Testis (tissue), 3 donors: ENCODE measurements around the gene AMZ1. TPM values are rescaled to one million over a fixed set of nuclear protein-coding genes. Genes with fewer than 3 reads are reported as not detected.

Experiments used
- DNase-seq: peaks from one replicate; pipeline ENCODE4 v3.0.0-alpha.2; 2019
- H3K27ac ChIP-seq, 2 donors: fragments of 200-600 bp; sonication (generic); one replicate each; pipeline ENCODE4 v1.5.1; 2019
- H3K27me3 ChIP-seq: fragments of 200-600 bp; sonication (generic); one replicate; pipeline ENCODE4 v1.5.1; 2019
- H3K36me3 ChIP-seq: fragments of 200-600 bp; sonication (generic); one replicate; pipeline ENCODE4 v1.5.1; 2017; ENCODE audit warnings: low read depth; ENCODE audit errors: missing control alignments
- H3K4me1 ChIP-seq: fragments of 200-600 bp; sonication (generic); one replicate; pipeline ENCODE4 v1.5.1; 2019
- H3K4me3 ChIP-seq, 2 donors: fragments of 200-600 bp; sonication (generic); one replicate each; pipeline ENCODE4 v1.5.1; 2017 to 2019
- H3K9me3 ChIP-seq: fragments of 200-600 bp; sonication (generic); one replicate; pipeline ENCODE4 v1.5.1; 2017
- CTCF ChIP-seq, 3 experiments: fragments of 450-650 bp in 2 of 3; fragments of 200-600 bp in 1 of 3; sonication (generic) in 1 of 3; IDR thresholded peaks; one replicate each; pipeline ENCODE4 v1.5.1; 2016 to 2019; ENCODE audit warnings: antibody characterized with exemption in 3 of 3, mild to moderate bottlenecking in 2 of 3, moderate library complexity in 1 of 3
- POLR2A ChIP-seq: fragments of 450-650 bp; IDR thresholded peaks from one replicate; pipeline ENCODE4 v1.6.1; 2017; ENCODE audit warnings: antibody characterized with exemption, mild to moderate bottlenecking, moderate library complexity
- WGBS, 2 donors: methylation state at CpG; one replicate each; pipeline ENCODE4 v1.1.5; 2018; 5-methylcytosine and 5-hydroxymethylcytosine counted together
- intact Hi-C: fragments of 100-400 bp; cut with DNase I; formaldehyde crosslinking; loops from one replicate; pipeline ENCODE4 v1.15.1; 2023; ENCODE audit warnings: low total_unique reads
- polyA plus RNA-seq: library from polyadenylated mRNA; stranded (reverse); fragments of 350-450 nt; fragmentation: Illumina TruSeq; extraction: RNeasy Lipid Tissue Mini Kit (QIAGEN cat#74804); gene quantifications from one replicate; pipeline ENCODE4 v1.2.3, GENCODE V29; 2014; ENCODE audit warnings: low read depth, low replicate concordance; ENCODE audit not compliant: insufficient read depth
- total RNA-seq, 2 donors: library from RNA; depleted of rRNA; stranded (reverse); fragments of >200 nt; gene quantifications; one replicate each; pipeline ENCODE4 v1.2.3, GENCODE V29; 2016

The AMZ1 gene
- total and polyA plus RNA-seq, 3 donors from 2014 or later, result 1.1 to 3.2 (median 2.7) TPM

- 63 to 70% methylated on average over 22 to 63 of the region's 73 CpGs for WGBS, 2 donors
- Histone ChIP-seq H3K36me3 (no peaks in the 10 kb centered on the region), H3K4me3 (peak overlapping the region in 1 of 2 donors; percentile 47), H3K27me3 (no peaks in the 10 kb centered on the region), H3K9me3 (no peaks in the 10 kb centered on the region), H3K27ac (no peak overlapping the region), H3K4me1 (peaks cover under 1% of the 10 kb centered on the region)
- TF ChIP-seq POLR2A, result no peak
- TF ChIP-seq CTCF (IDR thresholded peaks at IDR 0.05), result no peak
- DNase-seq, result peak; percentile 54
- intact Hi-C loops, result no loop called here
Observed at GRCh38 chr7:2646680-2647571, 41.1 kb upstream of the AMZ1 start.

- H3K9me3 ChIP-seq, result no peaks in the 10 kb centered on the region
- intact Hi-C loops, result no loop called here
- WGBS, 2 donors, result 89 to 90% methylated on average over 9 to 15 of the region's 15 CpGs
- no peaks in the 10 kb centered on the region for H3K36me3 ChIP-seq
- DNase-seq, result no peak
- H3K4me3 ChIP-seq, result peak overlapping the region in 1 of 2 donors; percentile 47
- no peaks in the 10 kb centered on the region for H3K27me3 ChIP-seq
- H3K4me1 ChIP-seq, result no peaks in the 10 kb centered on the region
- TF ChIP-seq POLR2A, result no peak
- TF ChIP-seq CTCF (IDR thresholded peaks at IDR 0.05), result no peak
- no peak overlapping the region for H3K27ac ChIP-seq
Observed at GRCh38 chr7:2647594-2648172, 40.3 kb upstream of the AMZ1 start.

GRCh38 chr7:2649139-2649838 lies 38.7 kb upstream of the AMZ1 start:
- WGBS, 2 donors, result 81 to 86% methylated on average over 12 to 18 of the region's 18 CpGs
- DNase-seq, result no peak
- H3K27ac ChIP-seq, result no peak overlapping the region
- TF ChIP-seq POLR2A, result no peak
- no peak for TF ChIP-seq CTCF (IDR thresholded peaks at IDR 0.05)
- no peak overlapping the region for H3K4me3 ChIP-seq
- H3K27me3 ChIP-seq, result no peaks in the 10 kb centered on the region
- H3K9me3 ChIP-seq, result no peaks in the 10 kb centered on the region
- H3K36me3 ChIP-seq, result no peaks in the 10 kb centered on the region
- H3K4me1 ChIP-seq, result no peaks in the 10 kb centered on the region
- intact Hi-C loops, result no loop called here

- no peaks in the 10 kb centered on the region for H3K27me3 ChIP-seq
- 93 to 96% methylated on average over 11 of the region's 11 CpGs for WGBS, 2 donors
- no peak for DNase-seq
- no peak overlapping the region for H3K27ac ChIP-seq
- no peaks in the 10 kb centered on the region for H3K9me3 ChIP-seq
- H3K4me3 ChIP-seq, result no peak overlapping the region
- no peaks in the 10 kb centered on the region for H3K36me3 ChIP-seq
- TF ChIP-seq CTCF (IDR thresholded peaks at IDR 0.05) (no peak), POLR2A (no peak)
- intact Hi-C loops, result no loop called here
- H3K4me1 ChIP-seq, result no peaks in the 10 kb centered on the region
Observed at GRCh38 chr7:2649991-2650390, 38.0 kb upstream of the AMZ1 start.
